Hematopoietic multipotent progenitor cell treated with erythropoietin and hydrocortisone succinate and interleukin-3 and kit ligand, for 4 days (in vitro differentiated cells): Measurements from ENCODE around the gene ZER1.
A peak's percentile ranks its signal among the peaks of the same experiment; 100 is the strongest.
"Not testable (repeated sequence)": the region's sequence is repeated elsewhere in the genome, so short reads cannot be mapped to it uniquely, and the experiment has no call there.

ENCODE experiments used
- DNase-seq: peaks from one replicate; pipeline ENCODE4 v3.0.0-alpha.2; 2015

Gene ZER1

GRCh38 chr9:128713941-128714573 is 57.7 kb downstream of the ZER1 start:
- no peak for DNase-seq

DNA sequence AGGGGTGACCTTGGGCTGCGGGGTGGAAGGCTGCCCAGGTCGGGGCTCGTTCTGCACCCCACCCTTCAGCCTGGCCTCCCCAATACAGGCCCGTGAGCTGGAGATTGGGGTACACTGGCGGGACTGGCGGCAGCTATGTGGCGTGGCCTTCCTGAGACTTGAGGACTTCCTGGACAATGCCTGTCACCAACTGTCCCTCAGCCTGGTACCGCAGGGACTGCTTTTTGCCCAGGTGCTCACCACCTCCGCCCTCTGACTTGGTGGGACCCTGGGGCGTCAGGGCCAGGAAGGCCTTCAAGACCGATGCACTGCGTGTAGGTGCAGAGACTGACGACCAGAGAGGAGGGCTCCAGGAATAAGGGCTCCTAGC is 58.3 kb downstream of the ZER1 start:
- DNase-seq: no peak

- DNase-seq: no peak
Measured at GRCh38 chr9:128712451-128713410, 59.0 kb downstream of the ZER1 start.

GRCh38 chr9:128707446-128707845 is 64.3 kb downstream of the ZER1 start:
- no peak for DNase-seq

GRCh38 chr9:128706671-128707381 is 64.9 kb downstream of the ZER1 start:
- DNase-seq: no peak

DNA sequence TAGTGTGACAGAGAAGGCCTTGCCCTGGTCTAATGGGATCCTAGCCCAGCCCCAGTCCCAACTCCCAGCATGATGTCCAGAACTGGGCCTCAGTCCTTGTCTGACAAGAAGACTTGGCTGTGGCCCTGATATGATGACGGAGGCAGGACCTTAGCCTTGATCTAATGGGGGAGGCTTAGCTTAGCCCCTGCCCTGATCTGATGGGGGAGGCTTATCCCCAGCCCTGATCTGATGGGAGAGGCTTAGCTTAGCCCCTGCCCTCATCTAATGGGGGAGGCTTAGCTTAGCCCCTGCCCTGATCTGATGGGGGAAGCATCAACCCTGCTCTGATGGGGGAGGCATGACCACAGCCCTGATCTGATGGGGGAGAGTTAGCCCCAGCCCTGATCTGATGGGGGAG is 65.7 kb downstream of the ZER1 start:
- no peak for DNase-seq

DNA sequence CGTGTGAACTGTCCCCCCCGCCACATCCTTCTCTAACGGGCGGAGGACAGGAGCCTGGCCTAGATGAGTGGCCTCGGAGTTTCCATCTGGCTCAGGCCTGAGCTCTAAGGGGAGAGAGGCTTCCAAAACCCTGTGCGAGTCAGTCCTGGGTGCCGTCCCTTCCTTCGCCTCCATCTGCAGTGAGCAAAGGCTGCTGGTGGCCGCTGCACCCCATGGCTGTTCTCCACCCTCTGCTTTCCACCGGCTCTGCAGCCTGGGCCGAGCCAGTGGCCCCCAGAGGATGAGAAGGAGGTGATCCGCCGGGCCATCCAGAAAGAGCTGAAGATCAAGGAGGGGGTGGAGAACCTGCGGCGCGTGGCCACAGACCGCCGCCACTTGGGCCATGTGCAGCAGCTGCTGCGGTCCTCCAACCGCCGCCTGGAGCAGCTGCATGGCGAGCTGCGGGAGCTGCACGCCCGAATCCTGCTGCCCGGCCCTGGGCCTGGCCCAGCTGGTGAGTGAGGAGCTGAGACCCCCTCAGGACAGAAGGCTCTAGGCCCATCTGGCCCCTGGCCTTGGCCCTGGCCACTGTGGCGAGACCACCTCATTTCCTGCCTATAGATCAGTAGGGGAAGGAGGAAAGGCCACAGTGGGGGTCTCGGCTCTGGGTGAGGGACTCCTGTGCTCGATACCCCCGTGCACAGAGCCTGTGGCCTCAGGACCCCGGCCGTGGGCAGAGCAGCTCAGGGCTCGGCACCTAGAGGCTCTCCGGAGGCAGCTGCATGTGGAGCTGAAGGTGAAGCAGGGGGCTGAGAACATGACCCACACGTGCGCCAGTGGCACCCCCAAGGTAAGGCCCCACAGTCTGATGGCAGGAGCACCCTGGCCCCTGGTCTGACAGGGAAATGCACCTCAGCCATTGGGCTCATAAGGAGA is 66.4 kb downstream of the ZER1 start:
- DNase-seq: no peak

DNA sequence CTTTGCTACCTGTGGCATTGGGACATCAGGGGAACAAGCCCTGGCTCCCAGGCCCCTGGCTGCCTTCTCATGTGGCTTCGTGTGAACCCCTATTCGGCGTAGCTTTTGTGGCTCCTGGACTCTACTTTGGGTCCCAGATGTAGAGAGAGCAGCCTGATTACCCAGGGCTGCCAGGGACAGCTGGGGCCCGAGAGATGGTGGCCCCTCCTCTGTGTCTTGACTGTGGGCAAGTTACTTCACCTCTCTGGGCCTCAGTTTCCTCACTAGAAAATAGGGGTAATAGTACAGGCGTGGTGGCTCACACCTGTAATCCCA is 67.4 kb downstream of the ZER1 start:
- DNase-seq: no peak

GRCh38 chr9:128703616-128704355 is 67.9 kb downstream of the ZER1 start:
- DNase-seq: no peak

DNA sequence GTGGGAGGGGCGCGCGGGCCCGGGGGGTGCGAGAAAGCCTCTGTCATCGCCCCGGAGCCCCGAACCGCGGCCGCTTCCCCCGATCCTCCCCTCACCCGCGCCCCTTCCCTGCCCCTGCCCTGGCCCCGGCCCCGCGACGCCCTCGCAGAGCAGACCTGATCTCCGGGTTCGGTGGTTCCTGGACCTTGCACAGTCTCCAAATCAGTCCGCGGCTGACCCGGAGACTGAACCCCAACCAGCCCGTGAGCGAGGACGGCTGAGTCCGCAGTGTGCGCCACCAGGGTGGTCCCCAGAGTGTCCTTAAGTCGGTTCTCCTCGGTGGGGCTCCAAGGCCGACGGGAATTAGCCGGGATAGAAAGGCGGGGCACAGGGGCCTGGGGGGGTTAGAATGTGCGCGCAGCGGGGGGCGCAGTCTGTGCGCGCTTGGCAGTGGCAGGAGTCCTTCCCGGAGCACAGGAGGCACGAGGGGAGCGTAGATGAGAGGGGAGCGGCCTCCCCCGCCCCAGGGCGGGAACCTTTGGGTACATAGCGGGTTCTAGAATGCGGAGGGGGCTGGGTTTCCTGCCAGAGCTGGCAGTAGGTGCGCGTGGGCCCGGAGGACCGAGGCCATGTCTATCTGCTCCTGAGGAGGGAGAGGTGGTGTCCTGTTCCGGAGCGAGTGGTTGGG is 68.6 kb downstream of the ZER1 start:
- DNase-seq: peak; percentile 72

GRCh38 chr9:128702445-128702948 is 69.2 kb downstream of the ZER1 start, which contains the start of gene PKN3:
Gene PKN3, plus strand, starts transcription at chr9:128702503. Its CDS starts 413 bp downstream, at chr9:128702916.
- peak; percentile 95 for DNase-seq

GRCh38 chr9:128701227-128701854 is 70.4 kb downstream of the ZER1 start:
- DNase-seq: no peak

DNA sequence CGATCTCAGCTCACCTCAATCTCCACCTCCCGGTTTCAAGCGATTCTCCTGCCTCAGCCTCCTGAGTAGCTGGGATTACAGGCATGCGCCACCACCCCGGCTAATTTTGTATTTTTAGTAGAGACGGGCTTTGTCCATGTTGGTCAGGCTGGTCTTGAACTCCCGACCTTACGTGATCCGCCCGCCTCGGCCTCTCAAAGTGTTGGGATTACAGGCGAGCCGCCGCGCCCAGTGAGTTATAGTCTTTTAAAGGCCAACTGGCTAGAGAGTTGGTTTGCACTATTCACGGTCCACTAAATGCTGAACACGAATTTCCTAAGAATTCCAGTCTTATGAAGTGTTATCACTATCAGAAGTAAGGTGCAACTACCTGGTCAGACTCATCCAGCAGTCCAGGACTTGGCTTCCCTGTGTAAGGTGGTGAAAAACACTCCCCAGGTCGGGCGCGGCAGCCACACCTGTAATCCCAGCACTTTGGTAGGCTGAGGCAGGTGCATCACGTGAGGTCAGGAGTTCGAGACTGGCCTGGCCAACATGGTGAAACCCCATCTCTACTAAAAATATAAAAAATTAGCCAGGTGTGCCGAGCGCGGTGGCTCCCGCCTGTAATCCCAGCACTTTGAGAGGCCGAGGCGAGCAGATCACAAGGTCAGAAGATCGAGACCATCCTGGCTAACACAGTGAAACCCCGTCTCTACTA is 72.5 kb downstream of the ZER1 start:
- DNase-seq: not testable (repeated sequence)

- DNase-seq: no peak
Measured at GRCh38 chr9:128696923-128697707, 74.6 kb downstream of the ZER1 start.

- no peak for DNase-seq
Measured at GRCh38 chr9:128694344-128694743, 77.4 kb downstream of the ZER1 start.

GRCh38 chr9:128693738-128694137 is 78.0 kb downstream of the ZER1 start:
- DNase-seq: not testable (repeated sequence)

DNA sequence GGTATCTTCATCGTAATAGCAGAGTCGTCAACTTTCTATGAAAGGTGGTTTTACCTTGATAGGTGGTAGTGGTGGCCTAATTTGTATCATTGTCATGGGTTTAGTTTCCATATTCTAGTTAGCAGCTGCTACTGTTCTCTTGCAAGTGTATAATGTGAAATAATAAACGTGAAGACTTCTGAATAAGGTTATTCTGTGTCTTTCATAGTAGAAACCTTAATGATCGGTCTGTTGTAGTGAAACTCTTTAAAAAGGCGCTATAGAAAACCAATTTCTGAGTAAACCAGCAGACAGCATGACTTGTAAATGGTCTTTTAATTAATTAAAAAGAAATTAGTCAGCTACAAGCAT is 81.1 kb downstream of the ZER1 start:
- DNase-seq: no peak

- peak; percentile 82 for DNase-seq
Measured at GRCh38 chr9:128689820-128690683, 81.7 kb downstream of the ZER1 start.
